ENCODE measurements around the gene C20orf141. TPM values are rescaled to one million over a fixed set of nuclear protein-coding genes. Genes with fewer than 3 reads are reported as not detected.

Gene C20orf141
- total and polyA plus RNA-seq, 7 donors: 0.15 TPM; not detected in 6

- intact Hi-C loops (cut with DNase I): no loop called here
- Histone ChIP-seq H3K4me1 (peaks cover 0 to 24% (median 12%) of the 10 kb centered on the region in 4 donors), H3K36me3 (no peaks in the 10 kb centered on the region), H3K27me3 (peaks cover 34 to 95% (median 68%) of the 10 kb centered on the region in 3 donors), H3K9me3 (no peaks in the 10 kb centered on the region), H3K27ac (no peak overlapping the region), H3K4me3 (no peak overlapping the region)
- WGBS, 2 donors: 6 to 8% methylated on average over 13 of the region's 13 CpGs
- TF ChIP-seq POLR2A (IDR thresholded peaks at IDR 0.05) (no peak), POLR2AphosphoS5 (IDR thresholded peaks at IDR 0.05) (no peak), EP300 (IDR thresholded peaks at IDR 0.05) (no peak), CTCF (IDR thresholded peaks at IDR 0.05) (no peak)
- no peak for DNase-seq
These were observed 13.5 kb upstream of the C20orf141 start for GRCh38 chr20:2801286-2801728.

- intact Hi-C loops (cut with DNase I): no loop called here
These were observed 10.6 kb upstream of the C20orf141 start for GRCh38 chr20:2804041-2804828.

GRCh38 chr20:2804852-2805688 lies 9.7 kb upstream of the C20orf141 start:
- peaks cover 26 to 91% (median 59%) of the 10 kb centered on the region in 3 donors for H3K27me3 ChIP-seq
- no peaks in the 10 kb centered on the region for H3K36me3 ChIP-seq
- no peak overlapping the region for H3K27ac ChIP-seq
- intact Hi-C loops (cut with DNase I): no loop called here
- H3K9me3 ChIP-seq: no peaks in the 10 kb centered on the region
- no peak for DNase-seq
- WGBS, 2 donors: 22 to 35% methylated on average over 49 of the region's 49 CpGs
- H3K4me3 ChIP-seq: no peak overlapping the region
- H3K4me1 ChIP-seq: peaks cover 0 to 16% (median 7%) of the 10 kb centered on the region in 4 donors
- TF ChIP-seq POLR2AphosphoS5 (IDR thresholded peaks at IDR 0.05): no peak
- TF ChIP-seq CTCF (IDR thresholded peaks at IDR 0.05): no peak
- TF ChIP-seq EP300 (IDR thresholded peaks at IDR 0.05): no peak
- no peak for TF ChIP-seq POLR2A (IDR thresholded peaks at IDR 0.05)

More at GRCh38 chr20:2804041-2804828, 10.6 kb upstream of the C20orf141 start:
- WGBS, 2 donors: 68 to 72% methylated on average over 16 of the region's 16 CpGs
- Histone ChIP-seq H3K4me3 (no peak overlapping the region), H3K4me1 (peaks cover 0 to 24% (median 11%) of the 10 kb centered on the region in 4 donors), H3K9me3 (no peaks in the 10 kb centered on the region), H3K27me3 (peaks cover 34 to 98% (median 68%) of the 10 kb centered on the region in 3 donors), H3K36me3 (no peaks in the 10 kb centered on the region), H3K27ac (no peak overlapping the region)
- no peak for DNase-seq
- TF ChIP-seq CTCF (IDR thresholded peaks at IDR 0.05): no peak
- TF ChIP-seq POLR2AphosphoS5 (IDR thresholded peaks at IDR 0.05): no peak
- TF ChIP-seq EP300 (IDR thresholded peaks at IDR 0.05): no peak
- TF ChIP-seq POLR2A (IDR thresholded peaks at IDR 0.05): no peak

GRCh38 chr20:2805689-2806350 lies 9.0 kb upstream of the C20orf141 start:
- TF ChIP-seq CTCF (IDR thresholded peaks at IDR 0.05) (no peak), POLR2AphosphoS5 (IDR thresholded peaks at IDR 0.05) (no peak), EP300 (IDR thresholded peaks at IDR 0.05) (no peak), POLR2A (IDR thresholded peaks at IDR 0.05) (no peak)
- Histone ChIP-seq H3K9me3 (no peaks in the 10 kb centered on the region), H3K27me3 (peaks cover 19 to 87% (median 52%) of the 10 kb centered on the region in 3 donors), H3K4me1 (peaks cover 0 to 9% (median 0%) of the 10 kb centered on the region in 4 donors), H3K36me3 (no peaks in the 10 kb centered on the region), H3K4me3 (no peak overlapping the region), H3K27ac (no peak overlapping the region)
- intact Hi-C loops (cut with DNase I): no loop called here
- no peak for DNase-seq
- 47 to 48% methylated on average over 22 of the region's 22 CpGs for WGBS, 2 donors
